HG03139 (cell line): ENCODE measurements around the gene TMEM91.

ENCODE experiments used
- ATAC-seq: cut with Tn5 transposase; IDR thresholded peaks from one replicate; pipeline ENCODE4 v1.9.1; 2021; ENCODE audit not compliant: unreplicated experiment

The TMEM91 gene

GRCh38 chr19:41427647-41428480 lies 51.5 kb downstream of the TMEM91 start:
- ATAC-seq = no peak

- no peak for ATAC-seq
Measured at GRCh38 chr19:41428481-41428859, 52.1 kb downstream of the TMEM91 start.

GRCh38 chr19:41430922-41431321 lies 54.6 kb downstream of the TMEM91 start:
- ATAC-seq = no peak

- ATAC-seq = no peak
Measured at GRCh38 chr19:41431426-41432386, 55.4 kb downstream of the TMEM91 start.

GRCh38 chr19:41433171-41433570 lies 56.8 kb downstream of the TMEM91 start:
- no peak for ATAC-seq
